ENCODE data around the gene F2RL3.

F2RL3 gene

DNA sequence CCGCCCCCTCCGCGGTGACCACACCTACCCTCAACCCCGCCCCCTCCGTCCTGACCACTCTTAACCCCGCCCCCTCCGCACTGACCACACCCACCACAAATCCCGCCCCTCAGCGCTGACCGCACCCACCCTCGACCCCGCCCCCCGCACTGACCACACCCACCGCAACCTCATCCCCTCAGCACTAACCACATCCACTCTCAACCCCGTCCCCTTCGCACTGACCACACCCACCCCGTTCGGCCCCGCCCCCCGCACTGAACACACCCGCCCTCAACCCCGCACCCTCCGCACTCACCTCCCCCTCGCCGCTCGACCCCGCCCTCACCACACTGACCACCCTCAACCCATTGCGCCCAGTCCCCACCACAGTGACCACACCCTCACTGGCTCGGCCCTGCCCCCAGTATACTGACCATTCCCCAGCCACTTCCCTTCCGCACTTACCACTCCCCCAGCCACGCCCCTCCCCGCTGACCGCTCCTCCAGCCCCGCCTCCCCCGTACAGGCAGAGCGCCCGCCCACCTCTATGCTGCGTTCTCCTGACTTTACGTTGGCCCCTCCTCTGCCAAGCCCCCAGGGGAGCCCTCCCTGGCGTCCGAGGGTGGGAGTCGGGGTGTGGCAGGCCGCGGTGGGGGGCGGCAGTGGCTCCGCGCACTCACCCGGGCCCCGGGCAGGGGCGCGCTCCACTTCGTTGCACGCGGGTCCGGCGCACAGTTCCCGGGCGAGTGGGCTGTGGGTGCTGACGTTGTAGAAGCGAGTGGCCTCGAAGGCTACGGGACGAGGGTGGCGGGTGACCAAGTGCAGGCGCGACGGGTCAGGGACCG, 8.4 kb downstream of the F2RL3 start:
- H3K4me1 Mint-ChIP-seq: peaks cover 17% of the 10 kb centered on the region
- H3K27ac Mint-ChIP-seq: no peak overlapping the region

GRCh38 chr19:16897856-16898161, 9.0 kb downstream of the F2RL3 start:
- Mint-ChIP-seq H3K27ac (no peak overlapping the region), H3K9me3 (no peaks in the 10 kb centered on the region), H3K4me3 (peak overlapping the region; percentile 62), H3K4me1 (peaks cover 17% of the 10 kb centered on the region), H3K36me3 (no peaks in the 10 kb centered on the region), H3K27me3 (peaks cover 10% of the 10 kb centered on the region)

More for the DNA sequence above, 8.4 kb downstream of the F2RL3 start:
- peak overlapping the region; percentile 23 for H3K4me3 Mint-ChIP-seq
- peaks cover 12% of the 10 kb centered on the region for H3K27me3 Mint-ChIP-seq
- no peaks in the 10 kb centered on the region for H3K9me3 Mint-ChIP-seq
- H3K36me3 Mint-ChIP-seq: no peaks in the 10 kb centered on the region

- Mint-ChIP-seq H3K27ac (peak overlapping the region; percentile 12), H3K4me1 (peaks cover 17% of the 10 kb centered on the region), H3K36me3 (no peaks in the 10 kb centered on the region), H3K4me3 (peak overlapping the region; percentile 62), H3K27me3 (peaks cover 10% of the 10 kb centered on the region), H3K9me3 (no peaks in the 10 kb centered on the region)
These were observed 9.7 kb downstream of the F2RL3 start for GRCh38 chr19:16898361-16899015.

GRCh38 chr19:16899566-16900075, 10.8 kb downstream of the F2RL3 start:
- no peaks in the 10 kb centered on the region for H3K36me3 Mint-ChIP-seq
- no peak overlapping the region for H3K27ac Mint-ChIP-seq
- H3K27me3 Mint-ChIP-seq: peaks cover 8% of the 10 kb centered on the region
- peaks cover 17% of the 10 kb centered on the region for H3K4me1 Mint-ChIP-seq
- no peak overlapping the region for H3K4me3 Mint-ChIP-seq
- no peaks in the 10 kb centered on the region for H3K9me3 Mint-ChIP-seq

- Mint-ChIP-seq H3K27me3 (peaks cover 5% of the 10 kb centered on the region), H3K4me1 (peaks cover 17% of the 10 kb centered on the region), H3K4me3 (no peak overlapping the region), H3K27ac (no peak overlapping the region), H3K9me3 (no peaks in the 10 kb centered on the region), H3K36me3 (no peaks in the 10 kb centered on the region)
These were observed 12.8 kb downstream of the F2RL3 start for GRCh38 chr19:16901491-16902175.

GRCh38 chr19:16902545-16902944, 13.7 kb downstream of the F2RL3 start:
- H3K9me3 Mint-ChIP-seq: no peaks in the 10 kb centered on the region
- no peak overlapping the region for H3K4me3 Mint-ChIP-seq
- H3K4me1 Mint-ChIP-seq: peaks cover 17% of the 10 kb centered on the region
- H3K27me3 Mint-ChIP-seq: peaks cover 5% of the 10 kb centered on the region
- no peak overlapping the region for H3K27ac Mint-ChIP-seq
- H3K36me3 Mint-ChIP-seq: no peaks in the 10 kb centered on the region

- H3K27ac Mint-ChIP-seq: no peak overlapping the region
- no peak overlapping the region for H3K4me3 Mint-ChIP-seq
- no peaks in the 10 kb centered on the region for H3K9me3 Mint-ChIP-seq
- H3K4me1 Mint-ChIP-seq: peaks cover 15% of the 10 kb centered on the region
- H3K27me3 Mint-ChIP-seq: peaks cover 4% of the 10 kb centered on the region
- no peaks in the 10 kb centered on the region for H3K36me3 Mint-ChIP-seq
These were observed 14.5 kb downstream of the F2RL3 start for GRCh38 chr19:16903347-16903746.

- no peak overlapping the region for H3K4me3 Mint-ChIP-seq
- H3K27me3 Mint-ChIP-seq: no peaks in the 10 kb centered on the region
These were observed 15.8 kb downstream of the F2RL3 start for GRCh38 chr19:16904599-16904998.

DNA sequence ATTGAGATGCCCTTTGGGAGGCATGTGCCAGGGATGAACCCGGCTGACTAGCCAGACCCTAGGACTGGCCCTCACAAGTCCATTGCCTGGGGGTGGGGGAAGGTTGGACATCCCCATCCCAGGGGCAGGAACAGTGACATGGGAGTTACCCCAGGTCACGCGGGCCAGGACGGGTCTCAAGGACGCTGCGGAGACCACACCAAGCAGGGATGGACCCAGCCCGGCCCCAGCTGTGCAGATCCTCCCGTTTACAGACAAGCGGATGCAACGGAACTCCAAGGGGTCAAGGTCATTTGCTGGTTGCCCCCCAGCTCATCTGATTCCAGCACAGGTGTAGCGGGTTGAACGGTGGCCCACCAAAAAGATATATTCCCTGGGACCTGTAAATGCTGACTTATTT, 20.0 kb downstream of the F2RL3 start:
- no peaks in the 10 kb centered on the region for H3K27me3 Mint-ChIP-seq
- peaks cover 3% of the 10 kb centered on the region for H3K9me3 Mint-ChIP-seq
- H3K36me3 Mint-ChIP-seq: peaks cover 6% of the 10 kb centered on the region
- H3K4me3 Mint-ChIP-seq: no peak overlapping the region
- H3K4me1 Mint-ChIP-seq: no peaks in the 10 kb centered on the region
- H3K27ac Mint-ChIP-seq: no peak overlapping the region

More at GRCh38 chr19:16904599-16904998, 15.8 kb downstream of the F2RL3 start:
- no peak overlapping the region for H3K27ac Mint-ChIP-seq
- no peaks in the 10 kb centered on the region for H3K9me3 Mint-ChIP-seq
- H3K36me3 Mint-ChIP-seq: no peaks in the 10 kb centered on the region
- peaks cover 5% of the 10 kb centered on the region for H3K4me1 Mint-ChIP-seq

GRCh38 chr19:16911046-16911445, 22.2 kb downstream of the F2RL3 start:
- Mint-ChIP-seq H3K9me3 (peaks cover 3% of the 10 kb centered on the region), H3K4me3 (no peak overlapping the region), H3K27ac (no peak overlapping the region), H3K4me1 (no peaks in the 10 kb centered on the region), H3K27me3 (no peaks in the 10 kb centered on the region), H3K36me3 (peaks cover 8% of the 10 kb centered on the region)

DNA sequence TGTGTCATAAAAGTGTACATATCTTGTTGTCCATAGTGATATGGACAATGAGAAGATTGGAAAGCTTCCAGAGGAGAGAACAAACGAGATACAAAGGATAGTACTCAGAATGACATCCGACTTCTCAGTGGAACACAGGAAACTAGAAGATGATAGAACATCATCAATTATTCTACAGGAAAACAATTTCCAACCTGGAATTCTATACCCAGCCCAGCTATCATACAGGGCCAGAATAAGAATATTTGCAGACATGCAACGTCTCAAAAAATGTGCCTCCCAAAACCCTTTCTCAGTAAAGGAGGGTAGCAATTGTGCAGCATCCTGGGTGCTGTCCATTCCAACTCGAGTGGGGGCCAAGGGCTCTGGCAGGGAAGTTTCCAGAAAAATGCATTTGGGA, 24.0 kb downstream of the F2RL3 start:
- peaks cover 3% of the 10 kb centered on the region for H3K27me3 Mint-ChIP-seq
- no peak overlapping the region for H3K4me3 Mint-ChIP-seq
- no peak overlapping the region for H3K27ac Mint-ChIP-seq
- no peaks in the 10 kb centered on the region for H3K4me1 Mint-ChIP-seq
- peaks cover 3% of the 10 kb centered on the region for H3K9me3 Mint-ChIP-seq
- peaks cover 8% of the 10 kb centered on the region for H3K36me3 Mint-ChIP-seq

DNA sequence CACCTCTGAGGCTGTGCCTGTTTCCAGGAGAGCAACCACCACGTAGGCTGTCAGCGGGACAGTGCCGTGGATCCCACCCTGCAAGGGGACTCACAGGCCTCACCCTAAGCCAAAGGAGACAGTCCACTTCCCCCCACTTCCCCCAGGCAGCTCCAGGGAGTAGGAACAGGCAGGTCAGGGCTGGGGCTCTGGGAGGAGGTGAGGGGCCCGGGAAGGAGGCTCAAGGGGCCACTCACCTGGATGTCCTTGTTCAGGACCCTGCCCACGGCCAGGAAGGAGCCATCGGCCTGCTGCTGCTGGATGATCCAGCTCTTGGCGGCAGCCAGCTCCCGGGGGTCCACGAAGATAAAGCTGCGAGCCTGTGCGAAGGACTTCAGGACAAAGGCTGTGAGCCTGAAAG, 25.6 kb downstream of the F2RL3 start:
- Mint-ChIP-seq H3K4me1 (no peaks in the 10 kb centered on the region), H3K36me3 (peaks cover 8% of the 10 kb centered on the region), H3K9me3 (peaks cover 3% of the 10 kb centered on the region), H3K27ac (no peak overlapping the region), H3K27me3 (peaks cover 3% of the 10 kb centered on the region), H3K4me3 (no peak overlapping the region)

DNA sequence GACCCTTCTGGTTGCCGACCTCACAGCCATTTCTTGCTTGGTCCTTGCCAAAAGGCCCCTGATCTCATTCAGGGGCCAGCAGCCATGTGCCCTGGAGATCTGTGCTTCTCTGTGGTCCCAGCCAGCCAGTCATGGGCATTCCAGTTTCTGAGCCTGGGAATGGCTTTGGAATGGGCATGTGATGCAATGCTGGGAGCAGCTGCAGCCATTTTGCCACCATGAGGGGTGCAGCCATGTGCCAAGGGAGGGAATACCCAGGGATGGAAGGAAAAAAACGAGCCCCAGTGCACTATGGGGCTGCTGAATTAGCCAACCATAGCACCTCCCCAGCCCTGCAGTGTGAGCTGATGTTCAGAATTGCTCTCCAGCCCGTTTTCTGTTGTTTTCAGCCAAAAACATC, 26.3 kb downstream of the F2RL3 start:
- Mint-ChIP-seq H3K27ac (no peak overlapping the region), H3K36me3 (peaks cover 8% of the 10 kb centered on the region), H3K27me3 (peaks cover 3% of the 10 kb centered on the region), H3K4me1 (no peaks in the 10 kb centered on the region), H3K9me3 (peaks cover 3% of the 10 kb centered on the region), H3K4me3 (no peak overlapping the region)

GRCh38 chr19:16915734-16916133, 26.9 kb downstream of the F2RL3 start:
- Mint-ChIP-seq H3K4me3 (no peak overlapping the region), H3K27me3 (peaks cover 3% of the 10 kb centered on the region), H3K36me3 (peaks cover 8% of the 10 kb centered on the region), H3K4me1 (no peaks in the 10 kb centered on the region), H3K9me3 (peaks cover 3% of the 10 kb centered on the region), H3K27ac (no peak overlapping the region)

DNA sequence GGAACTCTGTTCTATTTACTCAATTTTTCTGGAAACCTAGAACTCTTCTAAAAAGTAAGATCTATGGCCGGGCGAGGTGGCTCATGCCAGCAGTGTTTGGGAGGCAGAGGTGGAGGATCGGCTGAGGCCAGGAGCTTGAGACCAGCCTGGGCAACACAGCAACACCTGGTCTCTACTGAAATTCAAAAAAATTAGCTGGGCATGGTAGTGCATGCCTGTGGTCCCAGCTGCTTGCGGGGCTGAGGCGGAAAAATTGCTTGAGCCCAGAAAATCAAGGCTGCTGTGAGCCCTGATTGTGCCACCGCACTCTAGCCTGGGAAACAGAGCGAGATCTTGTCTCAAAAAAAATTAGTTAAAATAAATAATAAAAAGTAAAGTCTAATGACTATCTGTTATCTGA, 28.6 kb downstream of the F2RL3 start:
- Mint-ChIP-seq H3K9me3 (peaks cover 3% of the 10 kb centered on the region), H3K4me3 (no peak overlapping the region), H3K27me3 (peaks cover 3% of the 10 kb centered on the region), H3K27ac (no peak overlapping the region), H3K4me1 (no peaks in the 10 kb centered on the region), H3K36me3 (peaks cover 8% of the 10 kb centered on the region)

- H3K27ac Mint-ChIP-seq: no peak overlapping the region
- H3K4me3 Mint-ChIP-seq: no peak overlapping the region
- H3K27me3 Mint-ChIP-seq: peaks cover 3% of the 10 kb centered on the region
- no peaks in the 10 kb centered on the region for H3K9me3 Mint-ChIP-seq
- no peaks in the 10 kb centered on the region for H3K4me1 Mint-ChIP-seq
- H3K36me3 Mint-ChIP-seq: no peaks in the 10 kb centered on the region
These were observed 30.7 kb downstream of the F2RL3 start for GRCh38 chr19:16919496-16919895.
